CD4-positive, alpha-beta T cell treated with Interleukin-21 for 1 hour (primary cell): ENCODE results near the gene NCOA4.
"Not testable (repeated sequence)": the region's sequence is repeated elsewhere in the genome, so short reads cannot be mapped to it uniquely, and the experiment has no call there.

Experiments
- DNase-seq: peaks from one replicate; pipeline ENCODE4 v3.0.0-alpha.2; 2020

The NCOA4 gene

DNA sequence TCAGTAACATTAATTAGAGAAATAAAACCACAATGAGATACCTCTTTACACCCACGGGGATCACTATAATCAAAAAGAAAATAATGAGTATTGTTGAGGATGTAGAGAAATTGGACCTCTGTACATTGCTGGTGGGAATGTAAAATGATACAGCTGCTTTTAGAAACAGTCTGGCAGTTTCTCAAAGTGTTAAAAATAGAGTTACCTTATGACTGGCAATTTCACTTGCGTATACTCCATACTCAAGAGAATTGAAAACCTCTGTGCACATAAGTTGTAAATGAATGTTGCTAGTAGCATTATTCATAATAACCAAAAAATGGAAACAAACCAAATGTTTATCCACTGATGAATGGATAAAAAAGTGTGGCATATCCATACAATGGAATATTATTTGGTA, 51.9 kb downstream of the NCOA4 start:
- not testable (repeated sequence) for DNase-seq

DNA sequence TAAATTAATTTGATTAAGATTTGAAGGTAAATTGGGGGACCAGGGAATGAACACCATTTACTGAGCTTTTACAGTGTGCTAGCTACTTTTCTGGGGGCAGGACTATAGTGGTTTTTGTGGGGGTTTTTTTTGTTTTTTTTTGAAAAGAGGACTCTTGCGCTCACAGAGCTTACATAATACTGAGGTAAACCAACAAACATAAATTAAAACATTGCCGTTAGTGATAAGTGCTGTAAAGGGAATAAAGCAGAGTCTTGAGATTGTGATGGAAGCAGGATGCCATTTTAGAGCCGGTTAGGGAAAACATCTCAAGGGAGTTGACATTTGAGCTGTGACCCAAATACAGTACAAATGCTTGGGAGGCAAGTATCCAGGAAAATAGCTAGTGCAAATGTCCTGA, 56.4 kb downstream of the NCOA4 start:
- DNase-seq = not testable (repeated sequence)

DNA sequence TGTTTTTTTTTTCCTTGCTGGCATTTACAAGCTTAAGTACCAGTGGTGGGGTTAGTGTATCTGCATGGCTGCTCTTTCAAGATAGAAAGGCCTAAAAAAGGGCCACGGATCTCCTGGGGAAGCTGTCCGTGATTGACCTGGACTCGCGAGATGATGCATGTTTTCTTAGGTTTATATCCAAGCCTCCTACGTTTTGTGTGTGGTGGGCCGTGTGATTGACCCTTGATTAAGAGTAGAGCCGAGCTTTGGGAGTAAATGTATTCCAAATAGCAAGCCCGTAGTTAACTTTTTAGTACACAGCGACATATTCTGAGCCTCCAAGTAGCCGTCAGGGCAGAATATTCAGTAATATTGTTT, 57.6 kb downstream of the NCOA4 start:
- DNase-seq = not testable (repeated sequence)

DNA sequence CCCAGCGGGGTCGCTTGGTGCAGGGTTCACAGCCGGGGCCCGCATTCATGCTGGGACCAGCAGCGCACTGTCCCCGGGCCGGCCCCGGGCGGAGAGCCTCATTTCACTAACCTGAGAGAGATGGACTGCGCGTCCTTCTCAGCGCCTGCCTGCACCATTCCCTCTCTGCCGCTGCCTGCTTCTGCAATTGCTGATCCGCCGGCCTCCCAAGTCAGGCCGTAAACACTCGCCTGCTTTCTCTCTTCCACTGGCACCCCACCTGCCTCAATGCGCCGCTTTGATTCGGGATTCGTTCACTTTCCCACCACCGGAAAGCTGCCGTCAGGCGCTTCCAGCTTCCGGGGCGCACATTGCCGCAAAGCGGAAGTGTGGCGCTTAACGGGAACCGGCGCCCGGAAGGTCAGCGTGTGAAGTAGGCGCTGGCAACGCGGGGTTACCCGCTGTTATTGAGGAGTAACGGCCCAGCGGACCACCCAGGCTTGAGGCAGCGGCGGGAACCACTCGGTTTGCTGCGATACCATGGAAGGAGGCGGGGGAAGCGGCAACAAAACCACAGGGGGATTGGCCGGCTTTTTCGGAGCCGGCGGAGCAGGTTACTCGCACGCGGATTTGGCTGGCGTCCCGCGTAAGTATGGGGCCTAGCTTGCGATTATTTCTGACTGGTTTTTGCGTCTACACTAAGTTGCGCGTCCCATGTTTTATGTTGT, 58.2 kb downstream of the NCOA4 start, which contains the start of gene TIMM23:
TSS of gene TIMM23 (plus strand) at position 384 of the 707 bp plus-strand sequence. CDS start at position 520, 136 bp downstream.
- DNase-seq = peak; percentile 89

DNA sequence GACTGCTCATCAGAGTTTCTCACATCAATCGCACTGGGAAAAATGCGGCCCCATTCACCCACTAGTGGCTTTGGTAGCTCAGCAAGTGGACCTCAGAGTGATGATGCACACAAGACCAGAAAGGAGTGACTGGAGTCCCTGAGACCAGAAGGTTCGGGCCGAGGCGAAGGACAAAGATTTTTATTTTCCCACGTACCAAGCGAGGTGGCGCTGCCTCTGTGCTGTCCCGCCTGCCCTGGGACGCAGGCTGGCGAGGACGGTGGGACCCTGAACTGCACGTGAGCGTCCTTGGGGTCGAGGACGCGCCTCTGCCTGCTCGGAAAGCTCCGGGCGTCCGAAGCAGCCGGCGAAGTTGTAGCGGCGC, 58.7 kb downstream of the NCOA4 start:
- DNase-seq = not testable (repeated sequence)

DNA sequence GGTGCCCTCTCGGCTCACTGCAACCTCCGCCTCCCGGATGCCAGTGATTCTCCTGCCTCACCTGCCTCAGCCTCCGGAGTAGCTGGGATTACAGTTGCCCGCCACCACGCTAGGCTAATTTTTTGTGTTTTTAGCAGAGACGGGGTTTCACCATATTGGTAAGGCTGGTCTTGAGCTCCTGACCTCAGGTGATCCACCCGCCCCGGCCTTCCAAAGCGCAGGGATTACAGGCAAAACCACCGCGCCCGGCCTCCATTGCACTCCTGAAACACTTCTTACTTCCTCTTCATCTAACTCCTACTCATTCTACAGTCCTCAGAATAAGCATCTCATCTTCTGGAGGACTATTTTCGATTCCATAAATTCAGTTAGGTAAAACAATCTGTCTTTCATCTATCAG, 59.4 kb downstream of the NCOA4 start:
- not testable (repeated sequence) for DNase-seq

DNA sequence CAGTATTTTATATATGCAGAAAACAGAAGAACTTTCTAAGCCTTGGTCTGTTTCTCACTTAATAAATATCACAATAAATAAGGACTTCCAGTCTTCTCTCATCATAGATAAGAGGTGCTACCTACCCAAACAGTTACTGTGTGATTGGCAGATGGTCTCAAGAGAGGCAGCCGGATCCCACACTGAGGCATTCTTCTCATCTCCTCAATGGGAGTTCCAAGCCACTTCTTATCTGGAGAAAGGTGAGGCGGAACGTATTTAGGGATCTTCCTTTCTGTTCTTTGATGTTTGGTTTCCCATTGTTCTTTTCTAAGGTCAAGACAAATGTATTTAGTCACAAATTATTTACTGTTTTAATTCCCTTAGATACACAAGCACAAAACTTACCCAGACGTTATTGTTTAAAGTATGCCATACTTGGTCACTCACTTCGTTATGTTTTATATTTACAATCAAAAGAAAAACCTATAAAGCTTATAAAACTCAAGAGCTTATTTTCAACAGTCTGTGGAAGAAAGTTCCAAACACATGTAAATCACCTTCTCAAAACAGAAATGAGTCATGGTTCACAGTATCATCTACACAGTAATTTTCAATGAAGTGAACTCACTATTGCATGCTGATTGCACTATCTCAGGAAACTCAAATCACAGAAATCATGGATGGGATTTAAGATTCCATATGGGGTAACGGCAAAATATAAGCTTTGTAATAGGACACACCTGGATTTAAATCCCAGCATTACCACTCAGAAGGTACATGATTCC, 67.6 kb downstream of the NCOA4 start:
- DNase-seq = not testable (repeated sequence)

DNA sequence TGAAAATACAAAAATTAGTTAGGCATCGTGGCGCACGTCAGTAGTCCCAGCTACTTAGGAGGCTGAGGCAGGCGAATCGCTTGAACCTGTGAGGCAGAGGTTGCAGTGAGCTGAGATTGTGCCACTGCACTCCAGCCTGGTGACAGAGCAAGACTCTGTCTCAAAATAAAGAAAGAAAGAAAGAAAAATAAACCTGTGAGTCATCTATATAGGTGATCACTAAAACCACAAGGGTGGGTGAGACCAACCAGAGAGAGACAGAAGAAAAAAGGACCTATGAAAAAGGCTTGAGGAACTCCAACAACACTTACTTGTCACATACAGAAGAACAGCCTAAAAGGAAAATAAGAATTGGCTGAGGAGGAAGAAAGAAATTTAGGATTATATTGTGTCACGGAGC, 72.5 kb downstream of the NCOA4 start:
- DNase-seq = not testable (repeated sequence)

DNA sequence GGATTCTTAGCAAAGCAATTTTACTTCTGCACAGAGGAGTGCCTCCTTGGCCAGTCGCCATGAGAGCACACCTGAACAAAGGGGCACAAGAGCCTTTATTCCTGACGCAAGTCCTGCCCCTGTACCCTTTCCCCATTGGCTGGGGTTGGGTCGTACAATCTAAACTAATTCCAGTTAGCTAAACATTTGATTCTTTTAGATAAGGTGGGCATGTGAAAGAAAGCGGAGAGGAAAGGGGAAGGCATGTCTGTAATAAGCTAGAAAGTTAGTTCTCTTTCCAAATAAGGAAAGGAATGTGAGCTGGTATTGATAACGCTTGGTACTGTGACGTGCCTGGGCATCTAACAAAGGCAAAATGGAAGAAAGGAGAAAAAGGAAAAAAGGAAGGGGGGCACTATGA, 73.8 kb downstream of the NCOA4 start:
- DNase-seq = not testable (repeated sequence)
